Measurements from ENCODE around the gene CRHR2. TPM values are rescaled to one million over a fixed set of nuclear protein-coding genes. Genes with fewer than 3 reads are reported as not detected.

CRHR2 gene
- total RNA-seq, 2 donors from 2014 or later, result 0.16 TPM; not detected in 1

DNA sequence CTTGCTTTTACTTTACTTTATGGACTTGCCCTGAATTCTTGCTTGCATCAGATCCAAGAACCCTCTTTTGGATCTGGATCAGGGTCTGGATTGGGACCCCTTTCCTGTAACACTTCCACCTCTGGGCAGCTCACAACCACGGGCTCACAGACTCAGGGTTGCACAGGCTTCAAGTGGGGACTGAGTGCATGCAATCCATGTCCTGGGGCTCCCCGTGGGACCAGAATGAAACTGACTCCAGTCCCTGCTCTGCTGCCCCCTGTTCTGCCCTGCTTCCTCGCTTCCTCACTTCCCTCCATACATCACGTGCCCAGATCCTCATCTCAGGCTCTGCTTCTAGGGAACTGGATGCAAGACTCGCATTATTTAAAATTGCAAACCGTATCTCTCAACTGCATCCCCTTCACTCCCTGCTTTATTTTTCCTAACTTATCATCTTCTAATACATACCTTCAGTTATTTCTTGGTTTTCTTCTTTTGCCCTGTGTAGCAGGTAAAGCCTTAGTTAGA lies 46.4 kb upstream of the CRHR2 start:
- Histone ChIP-seq H3K9ac (ENCODE audit: low read depth in 2 of 2, low read length in 2 of 2) (no peak overlapping the region), H3K4me1 (no peaks in the 10 kb centered on the region), H3K27me3 (no peaks in the 10 kb centered on the region), H3K36me3 (no peaks in the 10 kb centered on the region), H3K4me3 (no peak overlapping the region), H3K9me3 (no peaks in the 10 kb centered on the region), H3K27ac (no peak overlapping the region)
- intact Hi-C loops (cut with DNase I), result no loop called here
- no peak for DNase-seq
- TF ChIP-seq, protein P1, sequence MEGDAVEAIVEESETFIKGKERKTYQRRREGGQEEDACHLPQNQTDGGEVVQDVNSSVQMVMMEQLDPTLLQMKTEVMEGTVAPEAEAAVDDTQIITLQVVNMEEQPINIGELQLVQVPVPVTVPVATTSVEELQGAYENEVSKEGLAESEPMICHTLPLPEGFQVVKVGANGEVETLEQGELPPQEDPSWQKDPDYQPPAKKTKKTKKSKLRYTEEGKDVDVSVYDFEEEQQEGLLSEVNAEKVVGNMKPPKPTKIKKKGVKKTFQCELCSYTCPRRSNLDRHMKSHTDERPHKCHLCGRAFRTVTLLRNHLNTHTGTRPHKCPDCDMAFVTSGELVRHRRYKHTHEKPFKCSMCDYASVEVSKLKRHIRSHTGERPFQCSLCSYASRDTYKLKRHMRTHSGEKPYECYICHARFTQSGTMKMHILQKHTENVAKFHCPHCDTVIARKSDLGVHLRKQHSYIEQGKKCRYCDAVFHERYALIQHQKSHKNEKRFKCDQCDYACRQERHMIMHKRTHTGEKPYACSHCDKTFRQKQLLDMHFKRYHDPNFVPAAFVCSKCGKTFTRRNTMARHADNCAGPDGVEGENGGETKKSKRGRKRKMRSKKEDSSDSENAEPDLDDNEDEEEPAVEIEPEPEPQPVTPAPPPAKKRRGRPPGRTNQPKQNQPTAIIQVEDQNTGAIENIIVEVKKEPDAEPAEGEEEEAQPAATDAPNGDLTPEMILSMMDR (IDR thresholded peaks at IDR 0.05), result no peak

DNA sequence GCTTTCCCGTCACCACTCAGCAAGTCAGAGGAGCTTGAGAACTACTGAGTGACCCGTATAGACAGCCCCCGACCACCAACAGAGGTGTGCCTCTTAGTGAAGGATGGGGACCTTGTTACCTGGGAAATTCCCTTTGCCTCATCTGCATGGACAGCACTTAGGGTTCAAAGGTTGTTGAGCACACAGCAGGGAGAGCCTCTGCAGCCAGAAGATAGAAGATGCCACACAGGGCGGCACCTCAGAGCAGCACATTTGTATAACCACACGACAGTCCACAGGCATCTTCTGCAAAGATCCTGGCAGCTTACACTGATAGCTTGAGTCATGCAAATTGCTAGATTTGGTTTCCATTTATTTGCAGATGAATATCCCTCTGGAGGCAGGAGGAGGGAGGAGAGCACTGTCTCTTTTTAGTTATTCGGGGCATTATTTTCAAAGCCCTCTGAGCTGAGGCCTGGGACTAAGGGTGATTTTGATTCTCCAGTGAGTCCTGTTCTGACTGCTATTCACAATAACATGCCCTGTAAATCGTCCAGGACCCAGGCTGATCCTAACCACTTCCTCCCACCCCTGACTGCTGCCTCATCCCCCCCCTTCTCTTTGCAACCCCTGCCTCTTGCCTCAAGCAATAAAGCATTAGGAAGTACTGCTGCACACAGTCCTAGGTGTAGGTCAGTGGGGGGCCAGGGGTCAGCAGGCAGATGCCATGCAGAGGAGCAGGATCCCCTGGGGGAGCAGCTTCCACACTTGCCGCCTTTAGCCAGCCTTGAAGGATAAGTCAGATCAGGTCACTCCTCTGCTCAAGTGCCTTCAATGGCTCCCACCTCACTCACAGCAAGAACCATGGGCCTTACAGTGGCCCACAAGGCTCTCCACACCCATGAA lies 45.0 kb upstream of the CRHR2 start:
- Histone ChIP-seq H3K36me3 (no peaks in the 10 kb centered on the region), H3K27me3 (no peaks in the 10 kb centered on the region), H3K27ac (no peak overlapping the region), H3K4me3 (no peak overlapping the region), H3K4me1 (no peaks in the 10 kb centered on the region), H3K9me3 (no peaks in the 10 kb centered on the region), H3K9ac (ENCODE audit: low read depth in 2 of 2, low read length in 2 of 2) (no peak overlapping the region)
- intact Hi-C loops (cut with DNase I), result no loop called here
- DNase-seq, result no peak
- TF ChIP-seq, protein P1 (IDR thresholded peaks at IDR 0.05), result no peak

DNA sequence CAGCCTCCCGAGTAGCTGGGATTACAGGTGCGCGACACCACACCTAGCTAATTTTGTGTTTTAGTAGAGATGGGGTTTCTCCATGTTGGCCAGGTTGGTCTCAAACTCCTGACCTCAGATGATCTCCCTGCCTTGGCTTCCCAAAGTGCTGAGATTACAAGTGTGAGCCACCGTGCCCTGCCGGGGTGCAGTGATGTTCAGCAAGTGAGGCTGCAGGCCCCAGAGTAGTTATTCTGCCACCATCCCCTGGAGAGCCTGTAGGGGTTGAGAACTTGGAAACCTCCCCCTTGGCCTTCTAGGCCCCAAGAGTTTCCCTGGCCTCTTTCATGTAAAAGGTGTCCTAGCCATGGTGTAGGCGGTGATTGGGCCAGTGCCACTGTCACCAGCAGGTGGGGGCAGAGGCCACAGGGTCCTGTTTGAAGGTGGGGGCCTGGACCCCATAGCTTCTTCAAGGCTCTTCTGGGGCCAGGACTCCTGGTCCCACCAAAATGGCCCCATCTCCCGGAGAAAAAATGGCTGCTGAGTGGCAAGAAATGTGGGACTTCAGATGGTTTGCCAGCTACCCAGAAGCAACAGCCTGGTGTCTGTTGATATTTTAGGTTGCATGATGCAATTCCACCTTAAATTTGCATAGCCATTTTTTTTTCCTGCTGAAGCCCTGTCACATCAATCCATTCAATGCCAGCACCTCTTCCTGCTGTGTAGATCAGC lies 44.2 kb upstream of the CRHR2 start:
- no peak for DNase-seq
- Histone ChIP-seq H3K36me3 (no peaks in the 10 kb centered on the region), H3K9me3 (no peaks in the 10 kb centered on the region), H3K9ac (ENCODE audit: low read depth in 2 of 2, low read length in 2 of 2) (no peak overlapping the region), H3K4me3 (no peak overlapping the region), H3K27me3 (no peaks in the 10 kb centered on the region), H3K4me1 (no peaks in the 10 kb centered on the region), H3K27ac (no peak overlapping the region)
- TF ChIP-seq, protein P1 (IDR thresholded peaks at IDR 0.05), result no peak
- intact Hi-C loops (cut with DNase I), result no loop called here

DNA sequence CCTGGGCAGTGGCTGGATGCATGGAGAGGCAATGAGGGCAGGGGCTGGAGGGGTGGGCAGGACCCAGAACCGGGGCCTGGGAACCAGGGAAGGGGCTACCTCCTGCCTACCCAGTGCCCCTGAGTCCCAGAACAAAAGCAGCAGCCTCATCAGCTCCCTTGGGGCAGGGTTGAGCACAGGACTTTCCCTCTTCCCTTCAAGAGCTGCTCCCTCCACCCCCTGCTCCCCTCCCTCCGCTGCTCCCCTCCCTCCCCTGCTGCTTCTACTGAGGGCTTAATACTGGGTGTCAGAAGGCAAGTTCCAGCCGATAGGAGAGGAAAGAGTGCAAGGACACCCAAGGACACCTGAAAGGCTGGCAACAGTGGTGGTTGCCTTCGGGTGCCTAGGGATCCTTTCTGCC lies 41.5 kb upstream of the CRHR2 start:
- no peak for DNase-seq
- intact Hi-C loops (cut with DNase I), result no loop called here
- Histone ChIP-seq H3K4me1 (no peaks in the 10 kb centered on the region), H3K27me3 (no peaks in the 10 kb centered on the region), H3K9me3 (no peaks in the 10 kb centered on the region), H3K36me3 (no peaks in the 10 kb centered on the region), H3K9ac (ENCODE audit: low read depth in 2 of 2, low read length in 2 of 2) (no peak overlapping the region), H3K4me3 (no peak overlapping the region), H3K27ac (no peak overlapping the region)
- TF ChIP-seq, protein P1 (IDR thresholded peaks at IDR 0.05), result no peak

- no peaks in the 10 kb centered on the region for H3K9me3 ChIP-seq
- no peaks in the 10 kb centered on the region for H3K36me3 ChIP-seq
- H3K27ac ChIP-seq, result no peak overlapping the region
- intact Hi-C loops (cut with DNase I), result no loop called here
- no peaks in the 10 kb centered on the region for H3K27me3 ChIP-seq
- DNase-seq, result no peak
- TF ChIP-seq, protein P1 (IDR thresholded peaks at IDR 0.05), result no peak
- no peaks in the 10 kb centered on the region for H3K4me1 ChIP-seq
- H3K4me3 ChIP-seq, result no peak overlapping the region
- H3K9ac ChIP-seq (ENCODE audit: low read depth in 2 of 2, low read length in 2 of 2), result no peak overlapping the region
Measured at GRCh38 chr7:30722671-30723070, 40.4 kb upstream of the CRHR2 start.

Measured in colonic mucosa (tissue), 4 donors.